Neural cell (in vitro differentiated cells): ENCODE results near the gene VEPH1. TPM values are rescaled to one million over a fixed set of nuclear protein-coding genes. Genes with fewer than 3 reads are reported as not detected.

ENCODE experiments used
- H2AFZ ChIP-seq: fragments of 200-600, 300-800 bp; sonication (generic), shearing (Covaris generic); 2 replicates; pipeline ENCODE4 v1.6.0; 2014; ENCODE audit warnings: low read depth, mild to moderate bottlenecking, antibody characterized with exemption, low read length, moderate library complexity
- H3F3A ChIP-seq: fragments of 200-600 bp; shearing (Covaris generic); 2 replicates; pipeline ENCODE4 v1.6.1; 2016; ENCODE audit warnings: mild to moderate bottlenecking, moderate library complexity, mixed read lengths, antibody characterized with exemption, low read length; ENCODE audit not compliant: insufficient read depth, poor library complexity, severe bottlenecking
- H3K27ac ChIP-seq: fragments of 200-600, 300-800 bp; sonication (generic), shearing (Covaris generic); 2 replicates; pipeline ENCODE4 v1.5.1; 2014; ENCODE audit warnings: mild to moderate bottlenecking, low read length, moderate library complexity
- H3K27me3 ChIP-seq: fragments of 300-800, 200-600 bp; sonication (generic), shearing (Covaris generic); 2 replicates; pipeline ENCODE4 v1.6.0; 2014; ENCODE audit warnings: mild to moderate bottlenecking, low read depth, low read length, moderate library complexity; ENCODE audit not compliant: insufficient read depth
- H3K36me3 ChIP-seq: fragments of 300-800, 200-600 bp; sonication (generic), shearing (Covaris generic); 2 replicates; pipeline ENCODE4 v1.5.1; 2014; ENCODE audit warnings: mild to moderate bottlenecking, antibody characterized with exemption, low read length, moderate library complexity; ENCODE audit not compliant: insufficient read depth
- H3K4me2 ChIP-seq: fragments of 300-800, 200-600 bp; sonication (generic), shearing (Covaris generic); 2 replicates; pipeline ENCODE4 v1.6.0; 2014; ENCODE audit warnings: mild to moderate bottlenecking, low read length
- H3K4me3 ChIP-seq: fragments of 300-800, 200-600 bp; sonication (generic), shearing (Covaris generic); 2 replicates; pipeline ENCODE4 v1.5.1; 2014; ENCODE audit warnings: mild to moderate bottlenecking, low read length, moderate library complexity
- H3K79me2 ChIP-seq: fragments of 200-600 bp; shearing (Covaris generic); replicated peaks from 2 replicates; pipeline ENCODE4 v1.6.0; 2014; ENCODE audit warnings: mild to moderate bottlenecking, low read length, moderate library complexity; ENCODE audit not compliant: insufficient read depth
- H3K9ac ChIP-seq: fragments of 300-800, 200-600 bp; sonication (generic), shearing (Covaris generic); 2 replicates; pipeline ENCODE4 v1.6.1; 2016; ENCODE audit warnings: mild to moderate bottlenecking, low read length, mixed read lengths
- H3K9me2 ChIP-seq: fragments of 200-600 bp; shearing (Covaris generic); 2 replicates; pipeline ENCODE4 v1.6.1; 2016; ENCODE audit warnings: mild to moderate bottlenecking, low read length, mixed read lengths; ENCODE audit not compliant: insufficient read depth
- H3K9me3 ChIP-seq: fragments of 200-600, 300-800 bp; sonication (generic), shearing (Covaris generic); 2 replicates; pipeline ENCODE4 v1.6.1; 2016; ENCODE audit warnings: mild to moderate bottlenecking, mixed run types, low read length, moderate library complexity, mixed read lengths
- H4K20me1 ChIP-seq: fragments of 200-600 bp; shearing (Covaris generic); 2 replicates; pipeline ENCODE4 v1.6.1; 2016; ENCODE audit warnings: mild to moderate bottlenecking, mixed run types; ENCODE audit not compliant: insufficient read depth
- CTCF ChIP-seq: fragments of 450-650 bp; IDR thresholded peaks from 2 replicates; pipeline ENCODE4 v1.5.1; 2014; ENCODE audit warnings: antibody characterized with exemption, mild to moderate bottlenecking, moderate library complexity; ENCODE audit not compliant: poor library complexity, severe bottlenecking
- EP300 ChIP-seq: fragments of 450-650 bp; conservative IDR thresholded peaks from 2 replicates; pipeline ENCODE4 v1.6.1; 2014; ENCODE audit warnings: antibody characterized with exemption, mild to moderate bottlenecking, moderate library complexity; ENCODE audit not compliant: poor library complexity, severe bottlenecking
- EZH2 ChIP-seq: fragments of 200-600, 300-800 bp; shearing (Covaris generic), sonication (generic); IDR thresholded peaks from 2 replicates; pipeline ENCODE4 v1.6.1; 2014; ENCODE audit warnings: antibody characterized with exemption, low read length, borderline replicate concordance, mild to moderate bottlenecking; ENCODE audit not compliant: insufficient read depth, poor library complexity, severe bottlenecking
- MXI1 ChIP-seq: fragments of 450-650 bp; conservative IDR thresholded peaks from 2 replicates; pipeline ENCODE4 v1.6.1; 2014; ENCODE audit warnings: antibody characterized with exemption, mild to moderate bottlenecking; ENCODE audit not compliant: poor library complexity, severe bottlenecking
- POLR2AphosphoS5 ChIP-seq: IDR thresholded peaks from 2 replicates; pipeline ENCODE4 v1.6.1; 2012
- RAD21 ChIP-seq: fragments of 450-650 bp; conservative IDR thresholded peaks from 2 replicates; pipeline ENCODE4 v1.6.1; 2014; ENCODE audit warnings: antibody characterized with exemption, mild to moderate bottlenecking, moderate library complexity
- REST ChIP-seq: IDR thresholded peaks from 2 replicates; pipeline ENCODE4 v1.6.1; 2012; ENCODE audit warnings: borderline replicate concordance
- SMC3 ChIP-seq: fragments of 450-650 bp; conservative IDR thresholded peaks from 2 replicates; pipeline ENCODE4 v1.6.1; 2014; ENCODE audit warnings: antibody characterized with exemption, mild to moderate bottlenecking, moderate library complexity; ENCODE audit not compliant: poor library complexity
- TAF1 ChIP-seq: IDR thresholded peaks from 2 replicates; pipeline ENCODE4 v1.6.1; 2012; ENCODE audit warnings: low read depth
- polyA plus RNA-seq: library from polyadenylated mRNA; depleted of rRNA; stranded (reverse); fragments of >200 nt; gene quantifications from 2 replicates; pipeline ENCODE4 v1.2.3, GENCODE V29; 2014

Gene VEPH1
- polyA plus RNA-seq, 1 donor from 2014 or later, result 0.89 TPM

GRCh38 chr3:157373783-157374182, 129.4 kb downstream of the VEPH1 start:
- H3K4me2 ChIP-seq, result no peak overlapping the region
- H3K79me2 ChIP-seq, result no peaks in the 10 kb centered on the region
- H2AFZ ChIP-seq, result no peak overlapping the region
- H3K27me3 ChIP-seq, result no peaks in the 10 kb centered on the region
- no peak overlapping the region for H3K27ac ChIP-seq
- no peaks in the 10 kb centered on the region for H3K9me2 ChIP-seq
- H3F3A ChIP-seq, result no peaks in the 10 kb centered on the region
- H4K20me1 ChIP-seq, result no peaks in the 10 kb centered on the region
- no peak overlapping the region for H3K9ac ChIP-seq
- H3K4me3 ChIP-seq, result no peak overlapping the region
- no peaks in the 10 kb centered on the region for H3K36me3 ChIP-seq
- no peaks in the 10 kb centered on the region for H3K9me3 ChIP-seq
- TF ChIP-seq POLR2AphosphoS5 (no peak), CTCF (no peak), RAD21 (no peak), SMC3 (no peak), EZH2 (no peak), TAF1 (no peak), MXI1 (no peak), EP300 (no peak), REST (no peak)

- H3K9me3 ChIP-seq, result no peaks in the 10 kb centered on the region
- no peaks in the 10 kb centered on the region for H3K79me2 ChIP-seq
- H3K4me3 ChIP-seq, result no peak overlapping the region
- no peaks in the 10 kb centered on the region for H3F3A ChIP-seq
- no peak overlapping the region for H3K9ac ChIP-seq
- H3K4me2 ChIP-seq, result no peak overlapping the region
- no peaks in the 10 kb centered on the region for H4K20me1 ChIP-seq
- no peak overlapping the region for H2AFZ ChIP-seq
- H3K27me3 ChIP-seq, result no peaks in the 10 kb centered on the region
- H3K9me2 ChIP-seq, result no peaks in the 10 kb centered on the region
- no peaks in the 10 kb centered on the region for H3K36me3 ChIP-seq
- H3K27ac ChIP-seq, result no peak overlapping the region
- no peak for TF ChIP-seq SMC3
- TF ChIP-seq EZH2, result no peak
- no peak for TF ChIP-seq MXI1
- TF ChIP-seq TAF1, result no peak
- TF ChIP-seq CTCF, result no peak
- TF ChIP-seq EP300, result no peak
- no peak for TF ChIP-seq RAD21
- no peak for TF ChIP-seq REST
- TF ChIP-seq POLR2AphosphoS5, result no peak
Observed at GRCh38 chr3:157370867-157371266, 132.3 kb downstream of the VEPH1 start.
